ENCODE measurements around the gene STK16.
A peak's percentile ranks its signal among the peaks of the same experiment; 100 is the strongest.

DNA sequence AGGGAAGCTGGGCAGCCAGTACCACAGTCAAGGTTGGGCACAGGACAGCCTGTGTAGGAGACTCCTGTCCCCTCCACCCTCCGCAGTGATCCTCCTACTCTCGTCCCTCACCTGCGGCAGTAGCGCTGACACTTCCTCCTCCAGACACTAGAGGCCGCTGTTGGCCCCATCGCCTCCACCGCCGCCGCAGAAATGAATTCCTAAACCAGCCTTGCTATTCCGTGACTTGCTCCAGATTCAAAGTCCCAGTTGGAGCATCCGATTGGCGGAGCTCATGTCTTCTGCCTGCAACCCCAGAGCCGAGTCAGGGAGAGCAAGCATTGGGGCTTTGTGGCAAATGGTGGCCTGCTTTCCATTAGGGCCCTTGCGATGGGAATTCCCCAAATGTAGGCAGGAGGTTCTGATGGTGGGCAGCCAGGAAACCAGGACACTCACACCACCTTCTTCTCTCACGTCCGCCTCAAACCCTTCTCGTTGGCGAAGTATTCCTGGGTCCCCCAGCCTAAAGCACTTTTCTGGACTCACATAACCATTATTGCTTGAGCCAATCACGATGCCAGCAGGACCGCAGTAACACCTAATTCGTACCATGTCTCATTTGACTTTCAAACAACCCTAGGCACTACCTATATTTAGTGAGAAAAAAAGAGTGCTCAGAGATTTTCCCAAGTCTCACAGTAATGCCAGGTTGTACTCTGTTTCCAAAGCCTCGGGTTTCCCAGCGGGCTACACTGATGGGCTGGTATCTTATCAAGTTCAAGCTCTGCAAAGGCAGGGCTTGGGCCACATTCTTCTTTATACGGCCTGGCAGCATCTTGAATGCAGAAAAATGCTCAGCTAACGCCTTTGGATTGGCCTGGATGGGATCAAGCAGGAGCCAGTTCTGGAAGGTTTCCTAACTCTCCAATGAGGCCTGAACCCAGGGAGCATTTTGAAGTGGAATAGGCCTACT lies 32.7 kb downstream of the STK16 start:
- TF ChIP-seq CTCF (IDR thresholded peaks at IDR 0.05; ENCODE audit: insufficient read depth, low read depth, low read length): peak; percentile 78
- no peak for TF ChIP-seq EZH2 (IDR thresholded peaks at IDR 0.05; ENCODE audit: insufficient read depth, low read length)

All from astrocyte (in vitro differentiated cells and primary cell).